ENCODE data around the gene TM4SF5.

TM4SF5 gene

DNA sequence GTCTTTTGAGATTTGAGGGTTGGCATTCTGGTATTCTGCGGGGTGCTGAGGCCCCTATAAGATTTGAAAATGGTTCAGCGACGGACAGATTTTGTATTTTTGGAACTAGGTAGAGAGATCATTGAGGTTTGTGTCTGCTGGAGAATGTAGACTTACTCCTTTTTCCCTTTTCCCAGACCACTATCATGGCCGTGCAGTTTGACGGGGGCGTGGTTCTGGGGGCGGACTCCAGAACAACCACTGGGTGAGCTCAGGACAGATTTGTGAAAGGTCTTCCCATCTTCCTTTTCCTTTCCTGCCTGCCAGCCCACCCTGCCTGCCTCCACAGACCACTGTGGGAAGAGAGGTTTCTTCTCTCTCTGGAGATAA, 24.9 kb downstream of the TM4SF5 start:
- TF ChIP-seq CTCF (IDR thresholded peaks at IDR 0.05; ENCODE audit: low read depth, low read length, missing control alignments), result no peak
- Histone ChIP-seq H3K4me3 (ENCODE audit: low read depth, low read length) (peak overlapping the region; percentile 100), H3K27me3 (replicated peaks) (no peaks in the 10 kb centered on the region), H3K27ac (peak overlapping the region; percentile 85), H3K36me3 (replicated peaks) (peaks cover 12% of the 10 kb centered on the region)
- peak; percentile 39 for DNase-seq
- in situ Hi-C loops (cut with HindIII; ENCODE audit: low pct_ligation_motif_present, low sequenced_read_pairs), result no loop called here

- TF ChIP-seq CTCF (IDR thresholded peaks at IDR 0.05; ENCODE audit: low read depth, low read length, missing control alignments), result no peak
- peaks cover 12% of the 10 kb centered on the region for H3K36me3 ChIP-seq (replicated peaks)
- no peak overlapping the region for H3K4me3 ChIP-seq (ENCODE audit: low read depth, low read length)
- in situ Hi-C loops (cut with HindIII; ENCODE audit: low pct_ligation_motif_present, low sequenced_read_pairs), result no loop called here
- no peaks in the 10 kb centered on the region for H3K27me3 ChIP-seq (replicated peaks)
- no peak overlapping the region for H3K27ac ChIP-seq
- DNase-seq, result no peak
Measured at GRCh38 chr17:4800462-4801196, 28.9 kb downstream of the TM4SF5 start.

DNA sequence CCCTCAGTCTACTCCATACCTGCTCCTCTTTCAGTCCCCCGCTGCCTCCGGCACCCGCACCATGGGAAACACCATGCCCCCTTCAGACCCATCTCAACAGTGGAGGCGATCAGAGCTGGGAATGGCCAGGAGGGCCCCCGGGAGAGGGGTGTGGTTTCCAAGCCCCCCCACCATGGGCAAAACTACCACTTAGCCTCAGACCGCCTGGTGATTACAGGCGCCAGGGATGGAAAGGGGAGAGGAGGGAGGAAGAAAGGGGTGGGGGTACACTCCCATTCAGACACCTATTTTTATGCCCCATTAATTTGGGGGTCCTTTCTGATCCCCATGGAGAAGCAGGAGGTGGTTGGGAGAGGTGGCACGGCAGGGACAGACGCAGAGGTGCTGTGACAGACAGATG, 30.5 kb downstream of the TM4SF5 start, which contains the start of gene C17orf114:
C17orf114 (minus strand) TSS at position 101 of the 400 bp plus-strand sequence.
- Histone ChIP-seq H3K36me3 (replicated peaks) (peaks cover 12% of the 10 kb centered on the region), H3K4me3 (ENCODE audit: low read depth, low read length) (no peak within 1 kb of the TSS), H3K27me3 (replicated peaks) (no peaks in the 10 kb centered on the region), H3K27ac (no peak within 1 kb of the TSS)
- TF ChIP-seq CTCF (IDR thresholded peaks at IDR 0.05; ENCODE audit: low read depth, low read length, missing control alignments), result no peak
- in situ Hi-C loops (cut with HindIII; ENCODE audit: low pct_ligation_motif_present, low sequenced_read_pairs), result no loop called here
- no peak for DNase-seq

DNA sequence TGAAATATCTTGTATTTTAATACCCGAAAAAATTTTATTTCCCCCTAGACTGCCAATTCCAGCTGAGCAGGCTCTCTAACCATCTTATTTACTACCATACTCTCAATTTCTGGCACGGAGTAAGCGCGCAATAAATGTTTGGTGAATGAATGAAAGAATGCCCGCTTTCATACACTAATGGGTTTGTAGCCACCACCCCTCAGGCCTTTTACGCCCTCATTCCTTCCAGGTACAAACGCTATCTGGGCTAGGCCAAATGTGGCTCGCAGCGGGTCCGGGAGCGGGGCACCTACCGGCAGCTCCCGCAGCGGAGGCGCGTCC, 34.7 kb downstream of the TM4SF5 start:
- Histone ChIP-seq H3K27me3 (replicated peaks) (no peaks in the 10 kb centered on the region), H3K36me3 (replicated peaks) (peaks cover under 1% of the 10 kb centered on the region), H3K4me3 (ENCODE audit: low read depth, low read length) (peak overlapping the region; percentile 73), H3K27ac (no peak overlapping the region)
- no peak for DNase-seq
- TF ChIP-seq CTCF (IDR thresholded peaks at IDR 0.05; ENCODE audit: low read depth, low read length, missing control alignments), result no peak
- in situ Hi-C loops (cut with HindIII; ENCODE audit: low pct_ligation_motif_present, low sequenced_read_pairs), result no loop called here

DNA sequence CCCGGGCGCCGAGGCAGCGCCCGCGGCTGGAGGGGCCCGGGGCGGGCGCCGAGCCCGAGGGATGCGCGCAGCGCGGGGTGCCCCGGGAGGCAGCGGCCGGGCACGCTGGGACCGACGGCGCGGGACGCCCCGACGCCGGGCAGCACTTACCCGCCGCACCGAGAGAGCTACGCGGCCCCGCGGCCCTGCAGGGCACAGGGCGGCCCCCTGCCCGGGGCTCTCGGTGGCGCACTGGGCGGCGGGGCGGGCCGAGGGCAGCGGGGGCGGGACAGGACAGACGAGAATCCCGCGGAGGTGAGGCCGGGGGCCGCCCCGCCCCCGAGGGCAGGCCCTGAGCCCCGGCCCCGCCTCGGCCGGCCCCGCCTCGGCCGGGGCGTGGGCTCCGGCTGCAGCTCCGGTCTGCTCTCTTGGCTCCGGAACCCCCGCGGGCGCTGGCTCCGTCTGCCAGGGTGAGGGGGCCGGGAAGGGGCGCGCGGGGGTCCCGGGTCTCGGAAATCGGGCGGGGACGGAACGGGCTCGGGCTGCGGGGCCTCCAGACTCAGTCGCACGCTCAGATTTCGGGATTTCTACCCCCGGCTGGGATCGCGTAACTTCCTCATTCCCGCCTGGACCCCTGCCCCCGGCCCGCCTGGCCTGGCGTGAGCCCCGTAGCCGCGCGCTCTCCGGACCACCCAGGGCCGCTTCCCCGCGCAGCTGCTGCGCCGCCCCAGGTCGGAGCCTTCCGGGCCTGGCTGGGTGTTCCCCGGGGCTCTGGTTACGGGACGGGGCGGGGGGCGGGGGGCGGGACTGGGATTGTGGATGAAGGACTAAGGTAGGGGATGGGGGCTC, 35.3 kb downstream of the TM4SF5 start, which contains the start of gene PLD2:
PLD2 (plus strand) TSS at position 376 of the 828 bp plus-strand sequence. CDS start 621 bp downstream, outside the sequence.
- H3K4me3 ChIP-seq (ENCODE audit: low read depth, low read length), result peak within 1 kb of the TSS; percentile 73
- H3K27ac ChIP-seq, result peak within 1 kb of the TSS; percentile 47
- TF ChIP-seq CTCF (IDR thresholded peaks at IDR 0.05; ENCODE audit: low read depth, low read length, missing control alignments), result no peak
- no peaks in the 10 kb centered on the region for H3K27me3 ChIP-seq (replicated peaks)
- in situ Hi-C loops (cut with HindIII; ENCODE audit: low pct_ligation_motif_present, low sequenced_read_pairs), result no loop called here
- DNase-seq, result peak; percentile 47
- H3K36me3 ChIP-seq (replicated peaks), result peaks cover 2% of the 10 kb centered on the region

All from brain microvascular endothelial cell (primary cell).